NCI-H2107 treated with DMSO at 0.1 percent for 48 hours (cell line): ENCODE measurements around the gene BCL7A.

Source experiments
- DNase-seq: peaks from one replicate; lab custom pipeline; 2025; ENCODE audit not compliant: unreplicated experiment; lab: John Stamatoyannopoulos, UW

Gene BCL7A

DNA sequence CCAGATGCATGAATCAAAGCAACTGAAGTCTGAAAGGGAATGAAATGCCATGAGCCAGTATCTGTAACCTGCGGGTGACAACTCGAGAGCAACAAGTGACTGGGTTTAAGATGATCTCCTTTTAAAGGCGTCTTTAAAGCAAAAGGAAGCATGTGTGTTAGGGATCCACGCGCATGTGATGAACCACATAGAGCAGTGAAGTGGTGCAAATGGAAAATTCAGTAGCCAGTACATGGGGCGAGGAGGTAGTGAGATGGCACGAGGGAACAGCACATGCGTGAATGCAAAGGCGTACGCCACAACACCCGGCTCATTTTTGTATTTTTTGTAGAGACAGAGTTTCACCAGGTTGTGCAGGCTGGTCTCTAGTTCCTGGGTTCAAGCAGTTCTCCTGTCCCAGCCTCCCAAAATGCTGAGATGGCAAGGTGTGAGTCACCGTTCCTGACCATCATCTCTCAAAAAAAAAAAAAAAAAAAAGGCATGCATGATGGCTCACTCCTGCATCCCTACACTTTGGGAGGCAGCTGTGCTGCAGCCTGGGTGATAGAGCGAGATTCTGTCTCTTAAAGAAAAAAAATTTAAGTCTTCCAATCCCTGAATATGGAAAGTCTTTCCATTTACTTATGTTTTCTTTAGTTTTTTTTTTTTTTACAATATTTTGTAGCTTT is 24.6 kb upstream of the BCL7A start:
- DNase-seq, result no peak

DNA sequence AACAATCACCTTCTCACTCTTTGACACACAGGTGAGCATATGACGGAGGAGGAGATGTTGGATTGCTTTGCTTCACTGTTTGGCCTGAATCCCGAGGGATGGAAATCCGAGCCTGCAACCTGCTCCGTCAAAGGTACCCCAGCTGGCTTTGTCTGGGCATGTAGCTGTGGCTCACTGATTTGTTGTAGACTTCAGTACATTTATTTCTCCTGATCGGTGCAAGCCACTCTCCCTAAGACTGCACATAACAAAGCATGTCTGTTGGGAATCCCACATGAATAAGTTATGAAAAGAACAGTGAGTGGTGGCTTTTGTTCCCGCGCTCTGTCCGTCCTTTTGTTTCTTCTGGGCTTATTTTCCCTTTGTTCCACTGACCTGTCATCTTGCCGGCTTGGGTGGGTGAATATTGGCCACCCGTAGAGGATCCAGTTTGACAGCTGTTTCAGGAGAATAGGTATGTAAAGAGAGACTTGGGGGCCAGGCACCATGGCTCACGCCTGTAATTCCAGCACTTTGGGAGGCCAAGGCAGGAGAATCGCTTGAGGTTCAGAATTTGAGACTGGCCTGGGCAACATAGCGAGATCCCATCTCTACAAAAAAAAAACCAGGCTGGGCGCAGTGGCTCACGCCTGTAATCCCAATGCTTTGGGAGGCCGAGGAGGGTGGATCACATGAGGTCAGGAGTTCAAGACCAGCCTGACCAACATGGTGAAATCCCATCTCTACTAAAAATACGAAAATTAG is 20.0 kb upstream of the BCL7A start:
- peak; percentile 100 for DNase-seq

DNA sequence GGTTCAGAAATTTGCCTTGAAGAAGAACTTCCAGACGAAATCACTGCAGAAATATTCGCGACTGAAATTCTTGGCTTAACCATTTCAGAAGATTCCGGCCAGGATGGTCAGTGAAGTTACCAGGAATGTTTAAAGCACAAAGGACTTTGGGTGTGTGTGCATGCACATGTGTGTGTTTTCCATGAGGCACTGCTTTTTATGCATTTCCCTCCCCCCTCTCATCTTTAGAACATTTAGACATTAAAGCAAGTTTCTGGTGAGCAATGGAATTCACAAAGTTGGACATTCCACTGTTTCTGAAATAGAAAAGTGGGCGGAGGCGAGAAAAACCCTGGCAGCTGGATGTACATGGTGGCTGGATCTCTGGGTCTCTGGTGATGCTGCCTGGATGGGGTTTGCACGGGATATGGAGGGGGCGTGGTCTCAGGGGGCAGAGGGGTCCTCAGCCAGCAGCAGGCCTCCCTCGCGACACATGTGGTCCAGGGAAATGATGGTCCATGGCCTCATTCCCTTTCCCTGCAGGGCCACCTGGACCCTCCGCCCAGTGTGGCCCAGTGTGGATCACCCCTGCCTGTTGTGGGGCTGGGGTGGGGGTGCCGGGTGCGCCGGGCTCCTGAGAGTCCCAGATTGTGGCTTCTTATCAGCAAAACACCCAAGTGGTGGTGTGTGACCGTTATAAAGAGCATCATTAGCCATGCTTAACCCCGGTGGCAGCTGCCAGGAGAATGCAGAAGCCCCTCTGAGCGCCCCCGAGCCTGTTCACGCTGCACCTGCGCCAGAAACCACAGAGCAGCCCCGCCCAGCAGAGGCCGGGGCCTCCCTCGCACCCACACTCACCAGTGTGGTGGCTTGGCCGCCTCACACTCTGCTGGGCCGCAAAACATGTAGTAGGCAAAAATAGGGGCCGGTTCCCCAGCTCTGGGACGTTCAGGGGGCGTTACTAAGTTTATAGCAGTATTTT is 17.8 kb upstream of the BCL7A start:
- DNase-seq, result no peak

DNA sequence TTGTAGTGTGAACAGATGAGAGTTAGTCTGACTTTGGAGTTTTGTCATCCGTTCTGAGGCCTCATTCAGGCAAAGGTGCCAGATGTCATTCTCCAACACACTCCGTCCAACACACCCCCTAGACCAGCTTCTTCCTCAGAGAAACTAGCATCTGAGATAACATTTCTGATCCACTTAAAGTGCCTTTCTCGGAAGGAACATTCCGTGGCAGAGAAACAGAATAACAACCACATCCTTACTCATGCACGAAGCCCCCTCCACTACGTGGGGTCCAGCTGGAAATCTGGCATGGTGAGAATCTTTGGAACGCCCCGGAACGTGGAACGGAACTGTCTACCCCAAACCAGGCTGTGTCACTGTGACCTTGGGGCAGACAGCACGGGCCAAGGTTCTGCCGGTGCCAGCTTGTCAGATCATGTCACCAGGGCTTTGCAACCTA is 17.0 kb upstream of the BCL7A start:
- no peak for DNase-seq

DNA sequence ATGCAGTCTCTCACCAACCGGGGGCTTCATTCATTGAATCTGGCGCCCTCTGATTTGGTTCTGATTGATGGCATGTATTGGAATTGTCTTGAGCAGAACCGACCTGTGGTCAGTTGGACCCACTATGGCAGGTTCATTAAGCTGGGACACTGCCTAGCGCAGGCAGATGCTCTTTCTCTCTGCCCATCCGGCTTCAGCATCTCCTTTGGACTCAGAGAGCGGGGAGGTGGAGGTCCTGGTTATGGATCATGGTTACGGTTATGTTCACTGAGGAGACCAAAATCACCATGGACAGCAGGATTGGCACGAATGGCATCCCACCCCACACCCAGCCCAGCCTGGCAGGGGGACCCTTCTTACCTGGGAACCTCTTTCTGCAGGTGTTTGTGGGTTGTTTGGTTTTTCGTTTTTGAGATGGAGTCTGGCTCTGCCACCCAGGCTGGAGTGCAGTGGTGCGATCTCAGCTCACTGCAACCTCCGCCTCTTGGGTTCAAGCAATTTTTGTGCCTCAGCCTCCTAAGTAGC is 16.4 kb upstream of the BCL7A start:
- no peak for DNase-seq

DNA sequence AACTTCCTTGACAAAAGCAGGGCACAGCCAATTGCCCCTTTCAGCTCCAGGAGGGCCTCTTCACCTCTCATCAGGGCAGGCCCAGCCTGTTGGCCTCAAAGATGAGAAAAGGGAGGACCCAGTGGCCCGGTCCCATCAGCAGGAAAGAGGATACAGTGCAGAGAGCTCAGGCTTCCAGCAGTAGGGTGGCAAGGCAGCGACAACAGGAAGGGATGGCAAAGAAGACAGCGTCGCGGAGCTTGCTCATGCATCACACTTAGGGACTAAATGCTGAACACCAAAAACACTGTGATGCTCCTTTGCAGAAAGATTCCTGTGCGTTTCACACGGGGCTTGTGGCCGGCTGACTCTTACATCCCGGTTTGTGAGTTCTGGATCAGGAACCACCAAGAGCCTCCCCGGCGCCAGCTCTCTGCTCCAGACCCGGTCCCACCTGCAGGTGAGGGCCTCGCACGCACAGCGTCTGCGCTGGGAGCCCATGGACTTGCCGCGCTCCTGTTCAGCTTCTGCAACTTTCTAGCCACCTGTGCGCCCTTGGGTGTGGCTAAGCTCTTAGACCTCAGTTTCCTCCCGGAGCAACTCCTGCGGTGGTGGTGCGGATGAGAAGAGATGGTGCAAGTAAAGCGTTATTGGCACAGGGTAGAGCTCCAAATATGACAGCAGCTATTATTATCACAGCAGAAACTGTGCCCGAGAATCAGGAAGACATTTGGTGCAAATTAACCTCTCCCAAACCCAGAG is 15.3 kb upstream of the BCL7A start:
- no peak for DNase-seq

DNA sequence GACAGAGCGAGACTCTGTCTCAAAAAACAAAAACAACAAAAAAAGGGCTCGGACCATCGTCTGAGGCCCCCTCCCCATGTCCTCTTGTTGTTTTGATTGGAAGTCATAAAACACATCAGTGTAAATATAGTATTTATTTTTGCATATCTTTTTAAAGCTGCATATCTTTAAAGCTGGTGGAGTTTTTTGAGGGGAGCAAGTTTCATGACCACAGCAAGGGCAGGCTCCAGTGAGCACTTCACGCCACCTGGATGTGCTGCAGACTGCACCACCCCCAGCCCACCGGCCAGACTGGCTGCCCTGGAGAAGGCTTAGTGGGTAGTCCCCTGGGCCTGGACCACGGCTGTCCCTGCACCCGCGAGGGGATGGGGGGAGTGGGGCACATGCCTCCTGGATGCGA is 11.9 kb upstream of the BCL7A start:
- no peak for DNase-seq

DNA sequence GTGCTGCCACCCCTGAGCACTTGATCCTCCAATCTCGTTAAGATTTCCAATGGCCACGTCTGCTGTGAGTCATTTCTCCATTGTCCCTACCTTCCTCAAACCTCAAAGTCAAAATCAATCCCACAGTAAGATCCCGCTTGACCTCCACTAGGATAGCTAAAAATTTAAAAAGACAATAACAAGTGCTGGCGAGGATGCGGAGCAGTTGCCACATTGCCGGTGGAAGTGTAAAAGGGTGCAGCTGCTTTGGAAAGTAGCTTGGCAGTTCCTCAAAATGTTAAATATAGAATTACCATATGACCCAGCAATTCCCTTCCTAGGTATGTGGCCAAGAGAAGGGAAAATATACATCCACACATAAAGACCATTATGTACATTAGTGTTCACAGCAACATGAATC is 9.5 kb upstream of the BCL7A start:
- no peak for DNase-seq

DNA sequence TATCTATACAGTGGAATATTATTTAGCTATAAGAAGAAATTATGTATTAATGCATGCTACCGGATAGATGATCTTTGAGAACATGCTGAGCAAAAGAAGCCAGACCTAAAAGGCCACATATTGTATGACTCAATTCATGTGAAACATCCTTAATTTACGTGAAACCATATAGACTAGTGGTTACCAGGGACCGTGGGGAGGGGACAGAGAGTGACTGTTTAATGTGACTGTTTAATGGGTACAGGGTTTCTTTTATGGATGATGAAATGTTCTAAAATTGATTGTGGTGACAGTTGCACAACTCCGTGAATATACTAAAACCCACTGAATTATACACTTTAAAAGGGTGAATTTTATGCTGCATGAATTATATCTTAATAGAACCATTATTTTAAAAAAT is 8.5 kb upstream of the BCL7A start:
- DNase-seq, result no peak

DNA sequence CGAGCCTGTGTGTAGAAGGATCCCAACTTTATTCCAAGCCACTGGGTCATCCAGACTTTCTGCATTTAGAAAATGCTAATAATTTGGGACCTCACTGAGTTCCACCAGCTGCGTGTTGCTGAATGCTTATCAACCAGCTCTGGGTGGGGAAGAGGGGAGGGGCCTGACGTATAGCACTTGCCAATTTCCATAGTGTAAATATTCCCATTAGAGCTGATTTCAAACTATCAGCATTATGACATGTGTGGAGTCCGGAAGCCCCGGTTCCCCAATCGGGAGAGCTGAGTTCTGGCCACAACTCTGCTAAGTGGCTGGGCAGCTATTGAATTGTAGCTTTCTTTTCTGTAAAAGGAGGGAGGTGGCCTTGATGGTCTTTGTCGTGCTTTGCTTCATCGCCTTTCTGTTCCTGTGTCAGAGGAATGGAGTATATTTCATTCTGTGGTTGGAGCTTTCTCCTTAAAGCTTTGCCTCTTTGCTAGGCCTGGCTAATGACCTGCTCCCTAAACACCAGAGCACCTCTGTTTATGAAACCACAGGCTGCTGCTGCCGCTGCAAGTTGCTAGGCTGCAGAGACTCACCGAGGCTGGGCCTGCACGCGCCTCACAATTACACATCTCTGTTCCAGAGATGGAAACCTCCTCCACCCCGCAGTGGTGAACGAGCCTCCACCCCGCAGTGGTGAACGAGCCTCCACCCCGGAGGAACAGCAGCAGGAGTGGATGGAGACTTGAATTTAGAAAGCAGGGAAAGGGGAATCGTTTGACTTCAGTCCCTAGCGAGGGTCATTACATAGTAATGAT is 7.7 kb upstream of the BCL7A start:
- peak; percentile 15 for DNase-seq

DNA sequence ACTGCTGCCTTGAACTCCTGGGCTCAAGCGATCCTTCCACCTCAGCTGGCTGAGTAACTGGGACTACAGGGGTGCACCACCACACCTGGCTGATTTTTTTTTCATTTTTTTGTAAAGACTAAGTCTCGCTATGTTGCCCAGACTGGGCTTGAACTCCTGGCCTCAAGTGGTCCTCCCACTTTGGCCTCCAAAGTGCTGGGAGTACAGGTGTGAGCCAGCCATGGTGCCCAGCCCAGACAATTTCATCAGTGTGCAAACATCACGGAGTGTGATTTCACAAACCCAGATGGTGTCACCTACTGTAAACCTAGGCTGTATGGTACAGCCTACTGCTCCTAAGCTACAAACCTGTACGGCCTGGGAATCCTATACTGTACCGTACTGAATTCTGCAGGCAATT is 6.9 kb upstream of the BCL7A start:
- no peak for DNase-seq

DNA sequence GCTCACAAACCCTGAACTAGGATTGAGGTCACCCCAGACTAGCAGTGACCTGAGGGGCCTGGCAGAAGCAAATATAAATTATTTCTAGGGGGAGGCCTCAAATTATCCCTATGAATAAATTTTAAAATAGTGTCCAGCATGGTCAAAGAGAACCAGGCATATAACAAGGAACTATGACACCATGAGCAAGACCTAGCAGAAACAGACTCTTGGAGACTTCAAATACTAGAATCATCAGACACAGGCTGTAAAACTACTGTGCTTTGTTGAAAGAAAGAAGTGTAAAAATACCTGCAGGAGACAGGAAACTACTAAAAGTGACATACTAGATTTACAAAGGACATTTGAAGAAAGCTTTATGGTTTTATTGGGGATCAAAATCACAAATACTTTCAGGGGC is 3.2 kb upstream of the BCL7A start:
- DNase-seq, result no peak

DNA sequence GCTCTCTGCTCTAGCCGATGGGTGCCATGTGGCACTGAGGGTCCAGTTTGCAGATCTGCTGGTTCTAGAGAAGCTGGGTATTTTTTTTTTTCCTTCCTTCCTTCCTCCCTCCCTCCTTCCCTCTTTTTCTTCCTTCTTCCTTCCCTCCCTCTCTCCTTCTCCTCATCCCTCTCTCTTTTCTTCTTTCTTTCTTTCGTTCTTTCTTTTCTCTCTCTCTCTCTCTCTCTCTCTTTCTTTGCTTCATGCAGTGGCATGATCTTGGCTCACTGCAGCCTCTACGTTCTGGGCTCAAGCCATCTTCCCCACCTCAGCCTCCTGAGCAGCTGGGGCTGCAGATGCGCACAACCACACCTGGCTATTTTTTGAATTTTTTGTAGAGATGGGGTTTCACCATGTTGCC is 2.7 kb upstream of the BCL7A start:
- no peak for DNase-seq

DNA sequence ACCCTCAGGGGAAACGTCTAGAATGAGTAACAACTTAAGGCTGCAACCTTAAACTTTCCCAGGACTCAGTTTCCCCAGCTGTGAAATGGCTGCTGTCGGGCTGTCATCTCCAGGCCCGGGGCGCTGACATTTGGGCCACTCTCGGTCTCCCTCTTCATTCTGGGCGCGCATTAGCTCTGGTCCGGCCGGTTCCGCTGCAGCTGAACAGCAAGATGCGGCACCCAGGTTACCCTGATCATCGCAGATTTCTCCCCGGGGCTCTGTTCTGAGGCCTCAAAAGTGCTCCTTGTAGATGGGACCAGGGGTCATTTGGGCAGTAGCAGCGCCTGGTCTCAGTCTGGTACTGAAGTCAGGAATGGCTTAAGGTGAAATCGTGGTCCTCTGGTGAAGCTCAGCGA is 890 bp upstream of the BCL7A start:
- DNase-seq, result no peak

DNA sequence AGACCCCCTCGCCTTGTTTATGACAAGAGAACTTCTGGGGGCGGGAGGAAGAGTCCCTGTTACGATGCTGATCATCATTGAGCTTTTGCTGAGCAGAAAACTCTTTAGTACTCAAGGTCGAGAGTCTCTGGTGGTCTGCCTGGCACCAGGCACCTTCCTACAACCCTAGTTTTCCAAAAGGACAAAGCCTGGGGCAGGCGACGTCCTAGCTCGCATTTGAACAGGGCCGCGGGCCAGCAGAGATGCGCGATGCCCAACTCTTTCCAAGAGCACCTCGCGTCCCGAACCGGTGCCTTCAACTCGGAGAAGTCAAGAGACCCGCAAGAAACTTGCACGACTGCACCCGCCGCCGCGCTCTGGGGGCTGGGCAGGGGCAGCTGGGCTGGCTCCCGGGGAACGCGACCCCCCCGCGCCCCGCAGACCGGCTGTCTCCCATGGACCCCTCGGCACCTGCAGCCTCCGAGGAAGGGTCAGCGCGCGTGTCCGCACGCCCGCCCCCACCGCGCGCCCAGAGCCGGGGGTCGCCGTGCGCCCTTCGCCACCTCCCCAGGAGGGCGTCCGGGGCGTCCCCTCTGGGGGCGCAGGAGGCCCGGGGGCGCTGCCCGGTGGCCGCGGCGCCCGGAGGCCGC is 377 bp upstream of the BCL7A start:
- DNase-seq, result no peak

DNA sequence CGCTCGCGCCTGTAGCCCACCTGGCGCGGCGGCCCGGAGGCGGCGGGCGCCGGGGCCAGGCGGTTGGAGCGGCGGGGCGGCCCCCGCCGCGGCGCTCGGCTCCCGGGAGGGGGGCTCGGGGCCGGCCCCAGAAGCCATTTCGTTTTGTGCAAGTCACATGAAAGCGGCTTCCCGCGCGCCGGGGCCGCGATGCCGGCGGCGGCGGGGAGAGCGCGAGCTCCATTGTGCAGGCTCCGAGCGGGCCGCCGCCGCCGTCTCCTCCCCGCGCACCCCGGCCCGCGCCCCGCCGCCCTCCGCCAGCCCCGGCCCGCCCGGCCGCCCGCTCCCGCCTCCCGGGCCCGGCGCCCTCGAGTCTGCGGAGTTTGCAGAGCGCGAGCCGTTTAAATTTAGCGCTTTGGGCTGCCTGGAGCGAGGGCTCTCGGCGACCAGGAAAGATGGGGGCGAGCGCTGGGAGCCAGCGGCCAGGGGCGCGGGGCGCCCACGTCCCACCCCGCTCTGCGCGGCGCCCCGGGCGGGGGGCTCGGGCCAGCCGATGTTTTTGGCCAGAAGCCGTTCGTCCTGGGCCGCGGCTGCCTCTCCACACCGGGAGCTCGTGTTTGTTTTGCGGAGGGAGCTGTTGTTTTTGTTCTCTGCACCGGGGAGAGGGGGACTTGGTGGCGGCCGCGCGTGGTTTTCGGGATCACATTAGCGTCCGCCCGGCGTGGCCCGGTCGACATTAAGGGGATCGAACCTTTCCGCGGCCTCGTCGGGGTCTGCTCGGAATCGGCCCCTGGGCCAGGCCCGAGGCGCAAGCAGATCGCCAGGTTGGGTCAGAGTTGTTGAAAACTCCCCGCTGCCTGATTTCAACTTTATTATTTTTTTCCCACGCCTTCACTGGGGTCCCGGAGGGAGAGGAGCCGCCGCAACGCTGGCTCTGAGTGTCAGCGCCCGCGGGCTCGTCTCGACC is 982 bp downstream of the BCL7A start:
- DNase-seq, result no peak

DNA sequence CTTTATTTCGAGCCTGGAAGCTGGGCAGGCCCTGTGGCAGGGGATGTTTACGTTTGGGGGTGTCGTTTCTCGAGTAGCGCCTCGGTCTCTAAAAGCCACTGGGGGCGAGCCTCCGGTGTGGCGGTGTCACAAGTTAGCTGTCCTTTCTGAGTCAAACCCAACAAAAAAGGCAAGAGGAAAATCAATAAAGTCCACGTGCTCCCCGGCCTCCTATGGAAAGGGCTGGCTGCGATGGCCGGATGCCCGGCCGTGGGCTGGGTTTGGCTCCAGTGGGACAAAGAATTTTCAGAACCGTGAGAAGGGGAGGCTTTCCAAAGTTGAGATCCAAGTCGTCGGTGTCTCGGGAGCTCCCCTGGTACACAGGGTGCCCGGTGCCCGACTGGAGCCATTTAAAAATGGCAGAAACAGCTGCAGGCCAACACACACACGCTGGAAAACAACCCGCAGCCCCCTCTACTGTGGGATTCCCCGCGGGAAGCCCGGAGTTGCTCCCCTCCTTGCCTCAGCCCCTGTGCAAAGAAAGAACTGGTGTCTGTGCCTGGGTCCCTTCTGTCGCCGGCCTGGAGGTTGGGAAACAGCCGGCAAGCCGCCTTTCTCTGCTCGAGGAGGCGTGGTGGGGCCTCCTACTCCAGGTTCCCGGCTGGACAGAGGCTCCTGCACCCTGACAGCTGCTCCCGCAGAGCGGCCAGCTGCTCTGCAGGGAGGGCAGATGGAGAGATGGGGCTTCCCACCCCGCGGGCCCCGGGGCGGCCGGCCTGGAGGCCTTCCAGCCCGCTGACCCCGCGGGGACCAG is 1.9 kb downstream of the BCL7A start:
- peak; percentile 76 for DNase-seq
